Embryonic facial prominence (tissue), 1 donor: Measurements from ENCODE around the gene CDRT4.
"Not testable (repeated sequence)": the region's sequence is repeated elsewhere in the genome, so short reads cannot be mapped to it uniquely, and the experiment has no call there.

Source experiments
- DNase-seq: peaks from one replicate; pipeline ENCODE4 v3.0.0-alpha.2; 2016; ENCODE audit errors: extremely low spot score

The CDRT4 gene

GRCh38 chr17:15467592-15467991, at the start of gene CDRT4:
Gene CDRT4, minus strand, starts transcription at chr17:15467621. Its CDS starts 27,383 bp downstream, at chr17:15440238.
- DNase-seq: no peak

- DNase-seq: no peak
Observed at GRCh38 chr17:15516150-15516549, 48.7 kb upstream of the CDRT4 start.

GRCh38 chr17:15514469-15514868, 47.0 kb upstream of the CDRT4 start:
- no peak for DNase-seq

GRCh38 chr17:15513856-15514459, 46.5 kb upstream of the CDRT4 start:
- DNase-seq: no peak

DNA sequence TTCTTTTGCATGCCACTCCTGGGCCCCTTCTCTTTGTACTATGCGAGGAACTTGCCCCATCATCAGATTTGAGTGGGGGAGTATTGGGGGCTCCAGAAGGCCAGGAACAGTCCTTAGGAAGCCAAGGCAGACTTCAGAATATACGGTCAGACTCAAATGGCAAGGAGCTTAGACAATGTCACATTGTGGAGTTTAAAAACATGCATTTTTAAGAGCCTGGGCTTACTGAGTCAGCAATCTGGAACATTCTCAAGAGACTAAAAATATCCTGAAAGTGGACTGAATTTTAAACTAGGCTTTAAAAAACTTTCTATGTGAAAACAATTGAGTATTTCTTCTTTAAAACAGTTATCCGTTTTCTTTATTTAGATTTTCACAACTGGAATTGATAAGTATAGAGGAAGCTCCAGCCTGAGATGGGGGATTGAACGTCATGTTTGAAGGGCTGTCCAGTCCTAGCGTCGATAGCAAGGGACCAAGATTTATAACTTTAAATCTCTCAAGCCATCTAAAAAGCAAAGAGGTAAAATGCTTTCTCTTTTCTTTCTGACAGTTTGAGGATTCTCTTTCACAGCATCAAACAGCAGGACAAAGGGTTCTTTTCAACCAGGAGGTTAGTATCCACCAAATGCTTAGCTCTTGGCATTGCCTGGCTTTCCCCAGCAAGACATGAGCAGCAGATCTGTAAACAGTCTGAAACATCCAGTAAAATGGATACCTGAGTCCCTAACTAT, 45.8 kb upstream of the CDRT4 start:
- DNase-seq: no peak

DNA sequence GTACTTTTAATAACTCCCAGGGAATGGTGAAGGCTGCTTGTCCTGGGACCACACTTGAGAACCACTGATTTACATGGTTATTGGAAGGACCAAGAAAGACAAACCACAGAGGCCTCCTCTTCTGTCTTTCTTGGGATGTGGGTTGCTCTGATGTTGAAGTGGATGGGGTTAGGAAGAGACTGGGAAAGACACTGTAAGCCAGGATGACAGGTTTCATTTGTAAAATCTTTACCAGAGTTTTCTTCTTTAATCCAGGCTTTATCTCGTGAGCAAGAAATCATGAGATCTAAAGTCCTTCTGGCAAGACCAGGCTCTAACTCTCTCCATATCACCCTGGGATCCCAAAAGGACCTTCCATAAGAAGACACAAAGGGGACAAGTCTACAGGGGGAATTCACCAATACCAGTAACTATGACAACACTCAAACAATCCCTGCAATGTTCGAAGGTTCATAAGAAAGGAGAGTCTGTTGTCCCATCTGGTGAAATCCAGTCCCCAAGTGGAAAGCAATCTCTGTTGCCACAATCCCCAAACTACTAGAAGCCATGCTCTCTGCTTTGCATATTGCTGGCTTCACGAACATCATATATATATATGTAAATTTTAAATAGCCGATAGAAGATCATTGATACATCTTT, 44.8 kb upstream of the CDRT4 start:
- no peak for DNase-seq

- no peak for DNase-seq
Observed at GRCh38 chr17:15511142-15511541, 43.7 kb upstream of the CDRT4 start.

DNA sequence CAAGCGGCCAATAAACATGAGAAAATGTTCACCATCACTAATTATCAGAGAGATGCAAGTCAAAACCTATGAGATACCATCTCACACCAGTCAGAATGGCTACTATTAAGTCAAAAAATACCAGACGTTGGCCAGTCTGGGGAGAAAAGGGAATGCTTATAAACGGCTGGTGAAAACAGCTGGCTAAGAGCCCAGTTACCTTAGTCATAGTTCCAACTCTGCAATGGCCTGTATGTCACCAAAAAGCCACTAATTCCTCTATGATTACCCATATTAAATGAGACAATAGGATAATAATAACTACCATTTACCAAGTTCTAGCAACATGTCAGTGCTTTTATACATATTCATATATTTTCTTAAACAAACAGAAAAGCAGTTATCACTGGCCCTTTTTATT, 42.9 kb upstream of the CDRT4 start:
- DNase-seq: no peak

- no peak for DNase-seq
Observed at GRCh38 chr17:15509095-15509494, 41.7 kb upstream of the CDRT4 start.

DNA sequence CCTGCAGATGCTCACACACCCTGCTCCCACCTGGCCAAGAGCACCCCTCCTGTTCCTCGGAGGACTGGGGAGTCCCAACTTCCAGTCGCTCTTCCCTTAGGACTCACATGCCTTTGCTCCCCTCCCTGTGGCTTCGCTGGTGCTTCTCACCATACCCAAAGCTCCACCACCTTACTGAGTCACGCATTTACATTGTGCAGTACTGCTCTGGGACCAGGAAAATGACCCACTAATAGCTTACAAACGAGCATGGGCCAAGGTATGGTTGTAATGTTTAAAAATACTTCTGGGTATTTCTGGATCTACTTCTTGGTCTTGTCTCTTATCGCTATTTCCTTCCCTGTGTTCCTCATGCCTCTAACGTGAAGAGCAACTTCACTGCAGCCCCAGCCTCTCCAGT, 41.0 kb upstream of the CDRT4 start:
- DNase-seq: no peak

DNA sequence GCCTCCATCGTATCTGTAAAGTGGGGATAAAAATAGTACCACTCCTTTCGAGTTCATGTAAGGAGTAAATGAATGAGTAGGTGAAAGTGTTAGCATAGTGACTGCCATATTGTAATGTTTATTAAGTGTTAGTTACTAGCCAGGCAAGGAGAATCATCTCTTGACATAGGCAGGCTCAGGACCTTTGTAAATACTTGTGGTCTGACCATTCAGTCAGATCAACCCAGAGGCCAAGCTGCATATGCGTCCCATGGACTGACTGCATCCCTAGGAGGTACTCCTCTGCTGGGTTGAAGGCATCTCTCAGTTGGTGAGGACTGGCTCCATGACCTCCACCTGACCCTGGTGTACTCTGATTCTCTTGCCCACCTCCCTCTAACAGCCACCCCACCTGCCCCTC, 40.5 kb upstream of the CDRT4 start:
- DNase-seq: no peak

- DNase-seq: no peak
Observed at GRCh38 chr17:15507001-15507400, 39.6 kb upstream of the CDRT4 start.

GRCh38 chr17:15505708-15506107, 38.3 kb upstream of the CDRT4 start:
- DNase-seq: not testable (repeated sequence)

- no peak for DNase-seq
Observed at GRCh38 chr17:15503731-15504130, 36.3 kb upstream of the CDRT4 start.

DNA sequence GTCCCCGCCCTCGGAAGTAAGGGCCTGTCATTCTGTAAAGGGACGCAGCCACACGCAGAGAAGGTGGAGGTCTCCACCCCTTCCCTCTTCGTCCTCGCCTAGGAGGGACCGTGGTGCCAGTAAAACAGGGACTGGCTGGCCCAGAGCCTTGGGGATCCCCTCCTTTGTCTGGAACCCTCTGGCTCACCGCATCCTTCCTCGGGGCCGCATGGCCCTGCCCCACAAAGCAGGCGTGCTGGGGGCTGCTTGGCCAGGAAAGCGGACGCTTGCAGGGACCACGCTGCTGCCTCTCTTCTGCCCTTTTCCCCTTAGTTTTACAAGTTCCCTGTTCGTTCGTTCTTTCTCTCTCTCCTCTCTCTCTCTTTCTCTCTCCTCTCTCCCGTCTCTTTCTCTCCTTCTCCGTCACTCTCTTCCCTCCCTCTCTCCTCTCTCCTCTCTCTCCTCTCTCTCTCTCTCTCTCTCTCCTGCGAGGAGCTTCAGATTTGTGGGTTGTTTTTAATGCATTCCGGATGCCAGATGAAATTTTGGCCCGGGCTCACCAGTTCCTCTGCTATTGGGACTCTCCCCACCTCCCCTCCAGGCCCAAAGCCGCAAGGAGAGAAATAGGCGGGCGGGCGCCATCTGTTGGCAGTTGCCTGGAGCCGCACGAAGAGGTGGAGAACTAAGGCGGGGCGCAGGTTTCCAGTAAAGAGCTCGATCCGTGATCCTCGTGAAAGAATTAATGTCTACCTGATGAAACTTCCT, 35.1 kb upstream of the CDRT4 start:
- peak; percentile 91 for DNase-seq

DNA sequence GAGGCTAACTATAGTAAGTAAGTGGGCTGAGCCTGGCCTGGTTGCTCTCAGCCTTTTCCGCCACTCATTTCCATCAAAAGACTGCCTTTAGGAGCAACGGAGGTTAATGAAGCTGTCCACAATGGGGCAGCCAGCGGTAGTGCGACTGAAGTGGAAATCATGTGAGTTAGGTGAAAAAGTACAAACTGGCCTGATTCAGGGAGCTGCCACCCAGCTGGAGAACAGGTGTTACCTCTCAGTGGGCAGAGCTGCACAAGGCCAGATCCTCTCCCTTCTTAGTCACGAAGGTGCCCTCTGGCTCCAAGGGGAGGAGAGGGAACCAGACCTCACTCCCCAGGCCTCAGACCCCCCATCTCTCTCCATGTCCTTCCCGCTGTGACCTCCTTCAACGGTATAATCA, 34.4 kb upstream of the CDRT4 start:
- no peak for DNase-seq

GRCh38 chr17:15501282-15501681, 33.9 kb upstream of the CDRT4 start:
- no peak for DNase-seq

- DNase-seq: no peak
Observed at GRCh38 chr17:15498107-15498506, 30.7 kb upstream of the CDRT4 start.

- DNase-seq: no peak
Observed at GRCh38 chr17:15496735-15497670, 29.6 kb upstream of the CDRT4 start.

- no peak for DNase-seq
Observed at GRCh38 chr17:15494821-15495220, 27.4 kb upstream of the CDRT4 start.

- no peak for DNase-seq
Observed at GRCh38 chr17:15493693-15494035, 26.2 kb upstream of the CDRT4 start.
